ENCODE results near the gene ABCD1. TPM values are rescaled to one million over a fixed set of nuclear protein-coding genes. Genes with fewer than 3 reads are reported as not detected.
A peak's percentile ranks its signal among the peaks of the same experiment; 100 is the strongest.
"Not testable (repeated sequence)": the region's sequence is repeated elsewhere in the genome, so short reads cannot be mapped to it uniquely, and the experiment has no call there.

The ABCD1 gene
- 27.4 and 42.9 TPM in 2 replicates for total RNA-seq (2014; rRNA removed; shearing (Covaris generic))

- DNase-seq (ENCODE audit: low read depth), result peak; percentile 89
Measured at GRCh38 chrX:153724252-153725038, at the start of gene ABCD1, which contains the start of gene BCAP31. TSS of gene ABCD1 (plus strand) at chrX:153724856. CDS start at chrX:153725267, 411 bp downstream. TSS of gene BCAP31 (minus strand) at chrX:153724387. CDS start at chrX:153723244, 1,143 bp downstream.

GRCh38 chrX:153681175-153681574 is 43.5 kb upstream of the ABCD1 start:
- DNase-seq (ENCODE audit: low read depth), result no peak

- not testable (repeated sequence) for DNase-seq (ENCODE audit: low read depth)
Measured at GRCh38 chrX:153683486-153683885, 41.2 kb upstream of the ABCD1 start.

GRCh38 chrX:153684467-153685155 is 40.0 kb upstream of the ABCD1 start:
- no peak for DNase-seq (ENCODE audit: low read depth)

- no peak for DNase-seq (ENCODE audit: low read depth)
Measured at GRCh38 chrX:153685156-153685536, 39.5 kb upstream of the ABCD1 start.

- DNase-seq (ENCODE audit: low read depth), result no peak
Measured at GRCh38 chrX:153685751-153686696, 38.6 kb upstream of the ABCD1 start.

GRCh38 chrX:153686711-153687110 is 37.9 kb upstream of the ABCD1 start:
- no peak for DNase-seq (ENCODE audit: low read depth)

- DNase-seq (ENCODE audit: low read depth), result peak; percentile 63
Measured at GRCh38 chrX:153687121-153688039, 37.3 kb upstream of the ABCD1 start, which contains the start of gene SLC6A8. TSS of gene SLC6A8 (plus strand) at chrX:153687926. CDS start at chrX:153688575, 649 bp downstream.

- no peak for DNase-seq (ENCODE audit: low read depth)
Measured at GRCh38 chrX:153688071-153688470, 36.6 kb upstream of the ABCD1 start.

GRCh38 chrX:153688506-153688905 is 36.1 kb upstream of the ABCD1 start:
- DNase-seq (ENCODE audit: low read depth), result no peak

- peak; percentile 45 for DNase-seq (ENCODE audit: low read depth)
Measured at GRCh38 chrX:153688911-153689590, 35.6 kb upstream of the ABCD1 start.

- peak; percentile 55 for DNase-seq (ENCODE audit: low read depth)
Measured at GRCh38 chrX:153689654-153690465, 34.8 kb upstream of the ABCD1 start.

- DNase-seq (ENCODE audit: low read depth), result no peak
Measured at GRCh38 chrX:153690466-153690865, 34.2 kb upstream of the ABCD1 start.

GRCh38 chrX:153691032-153691827 is 33.4 kb upstream of the ABCD1 start:
- not testable (repeated sequence) for DNase-seq (ENCODE audit: low read depth)

GRCh38 chrX:153692003-153692402 is 32.7 kb upstream of the ABCD1 start:
- DNase-seq (ENCODE audit: low read depth), result no peak

GRCh38 chrX:153692611-153693156 is 32.0 kb upstream of the ABCD1 start:
- DNase-seq (ENCODE audit: low read depth), result no peak

GRCh38 chrX:153693216-153694086 is 31.2 kb upstream of the ABCD1 start:
- no peak for DNase-seq (ENCODE audit: low read depth)

Data from M059J (cell line).